HCT116 (cell line): ENCODE data around the gene DCD. TPM values are rescaled to one million over a fixed set of nuclear protein-coding genes. Genes with fewer than 3 reads are reported as not detected.
"Not testable (repeated sequence)": the region's sequence is repeated elsewhere in the genome, so short reads cannot be mapped to it uniquely, and the experiment has no call there.

Experiments
- ATAC-seq: fragments of 200-7000 bp; cut with Tn5 transposase; 2 replicates; pipeline ENCODE4 v1.9.1; 2020; ENCODE audit warnings: mild to moderate bottlenecking, moderate library complexity
- BruUV-seq: library from RNA; stranded (reverse); fragments of 400-500 nt; replicated peaks from 2 replicates; lab custom pipeline; 2021; lab: Mats Ljungman, UMichigan
- CTCF ChIA-PET: fragments of 300-600 bp; sonication (Branson Sonifier 250); formaldehyde crosslinking; loops from one replicate; lab custom pipeline; 2021; ENCODE audit warnings: antibody characterized with exemption; lab: Charles Lee
- POLR2A ChIA-PET: fragments of 300-600, 350-600 bp; sonication (Branson Sonifier 250); formaldehyde crosslinking; loops from one replicate; lab custom pipeline; 2021; ENCODE audit warnings: antibody characterized with exemption; lab: Charles Lee
- RAD21 ChIA-PET, 2 experiments: fragments of 300-600 bp; sonication (Branson Sonifier 250); formaldehyde crosslinking; loops; one replicate each; lab custom pipeline; 2023; ENCODE audit warnings: low total read pairs in 2 of 2; ENCODE audit not compliant: uncharacterized antibody in 2 of 2, unreplicated experiment in 2 of 2, low non-redundant PET in 1 of 2; lab: Charles Lee
- DNase-seq: peaks from one replicate; pipeline ENCODE4 v3.0.0-alpha.2; 2010; ENCODE audit warnings: low read depth, low spot score
- H2AFZ ChIP-seq: fragments of 200-600 bp; shearing (Covaris generic), sonication (generic); 2 replicates; pipeline ENCODE4 v1.6.1; 2017; ENCODE audit warnings: low read depth, mixed run types, mixed read lengths, antibody characterized with exemption, low read length; ENCODE audit not compliant: poor library complexity, severe bottlenecking
- H3K27ac ChIP-seq: 2 replicates; pipeline ENCODE4 v1.5.1; 2012; ENCODE audit warnings: low read depth, low read length
- H3K27me3 ChIP-seq: fragments of 200-600 bp; sonication (generic); 2 replicates; pipeline ENCODE4 v1.6.1; 2016; ENCODE audit warnings: mixed run types, low read length, mixed read lengths; ENCODE audit not compliant: insufficient read depth
- H3K36me3 ChIP-seq, 2 experiments: fragments of 200-500 bp in 1 of 2; fragments of 200-600 bp in 1 of 2; sonication (Bioruptor generic) in 1 of 2; sonication (generic) in 1 of 2; 2 replicates each; pipeline versions ENCODE4 v1.5.1 to v1.6.1; 2014 to 2016; ENCODE audit warnings: low read length in 2 of 2, inconsistent platforms in 1 of 2, mixed read lengths in 1 of 2, mixed run types in 1 of 2; ENCODE audit not compliant: insufficient read depth in 2 of 2, control insufficient read depth in 1 of 2
- H3K4me1 ChIP-seq, 2 experiments: fragments of 200-600 bp in 1 of 2; sonication (generic) in 1 of 2; 2 replicates each; pipeline versions ENCODE4 v1.5.1 to v1.6.1; 2012 to 2017; ENCODE audit warnings: low read length in 2 of 2, inconsistent platforms in 1 of 2, mild to moderate bottlenecking in 1 of 2, mixed read lengths in 1 of 2, mixed run types in 1 of 2, moderate library complexity in 1 of 2; ENCODE audit not compliant: insufficient read depth in 2 of 2, control insufficient read depth in 1 of 2
- H3K4me2 ChIP-seq: fragments of 200-600 bp; sonication (generic); 2 replicates; pipeline ENCODE4 v1.6.1; 2017; ENCODE audit warnings: mixed run types, low read length, mixed read lengths
- H3K4me3 ChIP-seq, 2 experiments: fragments of 200-600 bp in 1 of 2; sonication (generic) in 1 of 2; replicated peaks in 1 of 2; 2 replicates each; pipeline ENCODE4 v1.5.1; 2011 to 2016; ENCODE audit warnings: low read length in 2 of 2, control low read depth in 1 of 2, low read depth in 1 of 2, mild to moderate bottlenecking in 1 of 2, mixed read lengths in 1 of 2, mixed run types in 1 of 2
- H3K79me2 ChIP-seq: fragments of 200-600 bp; sonication (generic); 2 replicates; pipeline ENCODE4 v1.6.1; 2017; ENCODE audit warnings: mild to moderate bottlenecking, mixed run types, low read length, moderate library complexity, mixed read lengths; ENCODE audit not compliant: insufficient read depth
- H3K9ac ChIP-seq: fragments of 200-600 bp; sonication (generic); 2 replicates; pipeline ENCODE4 v1.6.1; 2016; ENCODE audit warnings: low read length, mixed read lengths
- H3K9me2 ChIP-seq: fragments of 200-600 bp; sonication (generic), shearing (Covaris generic); 2 replicates; pipeline ENCODE4 v1.6.1; 2017; ENCODE audit warnings: mixed run types, mild to moderate bottlenecking, moderate library complexity; ENCODE audit not compliant: insufficient read depth
- H3K9me3 ChIP-seq, 2 experiments: fragments of 200-500 bp in 1 of 2; fragments of 200-600 bp in 1 of 2; sonication (Bioruptor generic) in 1 of 2; sonication (generic) in 1 of 2; 2 replicates each; pipeline ENCODE4 v1.6.1; 2014 to 2017; ENCODE audit warnings: low read length in 2 of 2, mixed read lengths in 2 of 2, inconsistent platforms in 1 of 2, low read depth in 1 of 2, mild to moderate bottlenecking in 1 of 2, mixed run types in 1 of 2, moderate library complexity in 1 of 2; ENCODE audit not compliant: control insufficient read depth in 1 of 2, insufficient read depth in 1 of 2
- H4K20me1 ChIP-seq: fragments of 200-600 bp; sonication (generic), shearing (Covaris generic); 2 replicates; pipeline ENCODE4 v1.6.1; 2017; ENCODE audit warnings: mixed run types, mild to moderate bottlenecking, moderate library complexity; ENCODE audit not compliant: insufficient read depth
- CTCF ChIP-seq, 3 experiments: fragments of 200-600 bp in 1 of 3; sonication (generic) in 1 of 3; IDR thresholded peaks in 2 of 3; conservative IDR thresholded peaks in 1 of 3; 2 replicates each; pipeline ENCODE4 v1.5.1; 2012 to 2017; ENCODE audit warnings: low read depth in 2 of 3, low read length in 2 of 3, antibody characterized with exemption in 1 of 3, borderline replicate concordance in 1 of 3, control low read depth in 1 of 3, mild to moderate bottlenecking in 1 of 3, mixed read lengths in 1 of 3, mixed run types in 1 of 3, moderate library complexity in 1 of 3; ENCODE audit not compliant: insufficient read depth in 1 of 3
- POLR2A ChIP-seq: IDR thresholded peaks from 2 replicates; pipeline ENCODE4 v1.7.0; 2011; ENCODE audit warnings: borderline replicate concordance; ENCODE audit not compliant: insufficient read depth, insufficient read length; ENCODE audit errors: extremely low read depth
- SP1 ChIP-seq: IDR thresholded peaks from 2 replicates; pipeline ENCODE4 v1.6.1; 2012; ENCODE audit warnings: low read depth
- intact Hi-C: fragments of 100-400 bp; cut with micrococcal nuclease; formaldehyde crosslinking; loops from 2 replicates; pipeline ENCODE4 v1.10.0; 2022
- total RNA-seq: library from RNA; stranded (reverse); gene quantifications from one replicate; pipeline ENCODE4 v1.2.1, GENCODE V29; 2021; ENCODE audit not compliant: unreplicated experiment
- TF ChIP-seq, protein P1 (sequence below): IDR thresholded peaks from 2 replicates; pipeline ENCODE4 v1.6.1; 2012

DCD gene
- total RNA-seq, 1 experiment from 2014 or later, result not detected

- CTCF ChIA-PET, result interaction anchor here (1.0 to 1.3 kb wide), 2 partner anchors 11 to 17 kb away, joined by 4 to 5 read pairs; no protein-coding TSS in a partner anchor
Measured at GRCh38 chr12:54641554-54641953, 6.6 kb downstream of the DCD start.

GRCh38 chr12:54641089-54641488 lies 7.1 kb downstream of the DCD start:
- H3K36me3 ChIP-seq, result no peaks in the 10 kb centered on the region
- intact Hi-C loops, result no loop called here
- no peak overlapping the region for H3K4me2 ChIP-seq
- H3K9me2 ChIP-seq, result no peaks in the 10 kb centered on the region
- peaks cover 24% of the 10 kb centered on the region; the same call in 1 of the 2 replicates for H3K27me3 ChIP-seq
- no peak overlapping the region for H3K27ac ChIP-seq
- ChIA-PET POLR2A (no interaction called here), RAD21 (no interaction called here), CTCF (interaction anchor here (1.0 to 1.3 kb wide), 2 partner anchors 11 to 17 kb away, joined by 4 to 5 read pairs; no protein-coding TSS in a partner anchor)
- no peaks in the 10 kb centered on the region for H3K4me1 ChIP-seq
- ATAC-seq, result no peak
- no peaks in the 10 kb centered on the region for H3K79me2 ChIP-seq
- DNase-seq, result no peak
- no peak overlapping the region for H3K9ac ChIP-seq
- H3K4me3 ChIP-seq, result no peak overlapping the region
- H2AFZ ChIP-seq, result no peak overlapping the region
- TF ChIP-seq, protein P1, sequence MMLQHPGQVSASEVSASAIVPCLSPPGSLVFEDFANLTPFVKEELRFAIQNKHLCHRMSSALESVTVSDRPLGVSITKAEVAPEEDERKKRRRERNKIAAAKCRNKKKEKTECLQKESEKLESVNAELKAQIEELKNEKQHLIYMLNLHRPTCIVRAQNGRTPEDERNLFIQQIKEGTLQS, result no peak
- no peak for TF ChIP-seq SP1
- H4K20me1 ChIP-seq, result no peaks in the 10 kb centered on the region
- no TSS peak for BruUV-seq
- no peaks in the 10 kb centered on the region for H3K9me3 ChIP-seq

More at GRCh38 chr12:54641554-54641953, 6.6 kb downstream of the DCD start:
- no TSS peak for BruUV-seq
- no peak for ATAC-seq
- intact Hi-C loops, result no loop called here
- Histone ChIP-seq H4K20me1 (no peaks in the 10 kb centered on the region), H2AFZ (no peak overlapping the region), H3K9me2 (no peaks in the 10 kb centered on the region), H3K9ac (no peak overlapping the region)
- no peak for DNase-seq
- ChIA-PET POLR2A (no interaction called here), RAD21 (no interaction called here)
- no peak for TF ChIP-seq CTCF (IDR thresholded peaks at IDR 0.05 in 2 of 3, conservative IDR thresholded peaks at IDR 0.05 in 1 of 3; ENCODE audit: borderline replicate concordance in 1 of 3, insufficient read depth in 1 of 3, low read depth in 2 of 3, low read length in 2 of 3)
- no peak for TF ChIP-seq POLR2A
- TF ChIP-seq, all 23 proteins: peak for 0
- peaks cover 28% of the 10 kb centered on the region; the same call in 1 of the 2 replicates for H3K27me3 ChIP-seq
- H3K79me2 ChIP-seq, result no peaks in the 10 kb centered on the region
- H3K4me2 ChIP-seq, result no peak overlapping the region
- no peak overlapping the region for H3K4me3 ChIP-seq
- H3K9me3 ChIP-seq, result no peaks in the 10 kb centered on the region
- H3K36me3 ChIP-seq, result no peaks in the 10 kb centered on the region
- H3K27ac ChIP-seq, result no peak overlapping the region
- H3K4me1 ChIP-seq, result no peaks in the 10 kb centered on the region

GRCh38 chr12:54639112-54639511 lies 9.1 kb downstream of the DCD start:
- H3K4me3 ChIP-seq, H3K9ac ChIP-seq: not testable (repeated sequence)

More at GRCh38 chr12:54639112-54639511, 9.1 kb downstream of the DCD start:
- H3K4me2 ChIP-seq, intact Hi-C loops, H2AFZ ChIP-seq, H4K20me1 ChIP-seq, H3K79me2 ChIP-seq, CTCF ChIA-PET, RAD21 ChIA-PET, H3K27ac ChIP-seq, H3K36me3 ChIP-seq, POLR2A ChIA-PET, H3K9me2 ChIP-seq, H3K4me1 ChIP-seq, DNase-seq, H3K9me3 ChIP-seq, H3K27me3 ChIP-seq, BruUV-seq, ATAC-seq: not testable (repeated sequence)
